HCT116 (cell line): ENCODE results near the gene ZNHIT2. TPM values are rescaled to one million over a fixed set of nuclear protein-coding genes. Genes with fewer than 3 reads are reported as not detected.

ENCODE experiments used
- ATAC-seq: fragments of 200-7000 bp; cut with Tn5 transposase; 2 replicates; pipeline ENCODE4 v1.9.1; 2020; ENCODE audit warnings: mild to moderate bottlenecking, moderate library complexity
- BruUV-seq: library from RNA; stranded (reverse); fragments of 400-500 nt; replicated peaks from 2 replicates; lab custom pipeline; 2021; lab: Mats Ljungman, UMichigan
- CTCF ChIA-PET: fragments of 300-600 bp; sonication (Branson Sonifier 250); formaldehyde crosslinking; loops from one replicate; lab custom pipeline; 2021; ENCODE audit warnings: antibody characterized with exemption; lab: Charles Lee
- POLR2A ChIA-PET: fragments of 300-600, 350-600 bp; sonication (Branson Sonifier 250); formaldehyde crosslinking; loops from one replicate; lab custom pipeline; 2021; ENCODE audit warnings: antibody characterized with exemption; lab: Charles Lee
- RAD21 ChIA-PET, 2 experiments: fragments of 300-600 bp; sonication (Branson Sonifier 250); formaldehyde crosslinking; loops; one replicate each; lab custom pipeline; 2023; ENCODE audit warnings: low total read pairs in 2 of 2; ENCODE audit not compliant: uncharacterized antibody in 2 of 2, unreplicated experiment in 2 of 2, low non-redundant PET in 1 of 2; lab: Charles Lee
- DNase-seq: peaks from one replicate; pipeline ENCODE4 v3.0.0-alpha.2; 2010; ENCODE audit warnings: low read depth, low spot score
- H2AFZ ChIP-seq: fragments of 200-600 bp; shearing (Covaris generic), sonication (generic); 2 replicates; pipeline ENCODE4 v1.6.1; 2017; ENCODE audit warnings: low read depth, mixed run types, mixed read lengths, antibody characterized with exemption, low read length; ENCODE audit not compliant: poor library complexity, severe bottlenecking
- H3K27ac ChIP-seq: 2 replicates; pipeline ENCODE4 v1.5.1; 2012; ENCODE audit warnings: low read depth, low read length
- H3K27me3 ChIP-seq: fragments of 200-600 bp; sonication (generic); 2 replicates; pipeline ENCODE4 v1.6.1; 2016; ENCODE audit warnings: mixed run types, low read length, mixed read lengths; ENCODE audit not compliant: insufficient read depth
- H3K36me3 ChIP-seq, 2 experiments: fragments of 200-500 bp in 1 of 2; fragments of 200-600 bp in 1 of 2; sonication (Bioruptor generic) in 1 of 2; sonication (generic) in 1 of 2; 2 replicates each; pipeline versions ENCODE4 v1.5.1 to v1.6.1; 2014 to 2016; ENCODE audit warnings: low read length in 2 of 2, inconsistent platforms in 1 of 2, mixed read lengths in 1 of 2, mixed run types in 1 of 2; ENCODE audit not compliant: insufficient read depth in 2 of 2, control insufficient read depth in 1 of 2
- H3K4me1 ChIP-seq, 2 experiments: fragments of 200-600 bp in 1 of 2; sonication (generic) in 1 of 2; 2 replicates each; pipeline versions ENCODE4 v1.5.1 to v1.6.1; 2012 to 2017; ENCODE audit warnings: low read length in 2 of 2, inconsistent platforms in 1 of 2, mild to moderate bottlenecking in 1 of 2, mixed read lengths in 1 of 2, mixed run types in 1 of 2, moderate library complexity in 1 of 2; ENCODE audit not compliant: insufficient read depth in 2 of 2, control insufficient read depth in 1 of 2
- H3K4me2 ChIP-seq: fragments of 200-600 bp; sonication (generic); 2 replicates; pipeline ENCODE4 v1.6.1; 2017; ENCODE audit warnings: mixed run types, low read length, mixed read lengths
- H3K4me3 ChIP-seq, 2 experiments: fragments of 200-600 bp in 1 of 2; sonication (generic) in 1 of 2; replicated peaks in 1 of 2; 2 replicates each; pipeline ENCODE4 v1.5.1; 2011 to 2016; ENCODE audit warnings: low read length in 2 of 2, control low read depth in 1 of 2, low read depth in 1 of 2, mild to moderate bottlenecking in 1 of 2, mixed read lengths in 1 of 2, mixed run types in 1 of 2
- H3K79me2 ChIP-seq: fragments of 200-600 bp; sonication (generic); 2 replicates; pipeline ENCODE4 v1.6.1; 2017; ENCODE audit warnings: mild to moderate bottlenecking, mixed run types, low read length, moderate library complexity, mixed read lengths; ENCODE audit not compliant: insufficient read depth
- H3K9ac ChIP-seq: fragments of 200-600 bp; sonication (generic); 2 replicates; pipeline ENCODE4 v1.6.1; 2016; ENCODE audit warnings: low read length, mixed read lengths
- H3K9me2 ChIP-seq: fragments of 200-600 bp; sonication (generic), shearing (Covaris generic); 2 replicates; pipeline ENCODE4 v1.6.1; 2017; ENCODE audit warnings: mixed run types, mild to moderate bottlenecking, moderate library complexity; ENCODE audit not compliant: insufficient read depth
- H3K9me3 ChIP-seq, 2 experiments: fragments of 200-500 bp in 1 of 2; fragments of 200-600 bp in 1 of 2; sonication (Bioruptor generic) in 1 of 2; sonication (generic) in 1 of 2; 2 replicates each; pipeline ENCODE4 v1.6.1; 2014 to 2017; ENCODE audit warnings: low read length in 2 of 2, mixed read lengths in 2 of 2, inconsistent platforms in 1 of 2, low read depth in 1 of 2, mild to moderate bottlenecking in 1 of 2, mixed run types in 1 of 2, moderate library complexity in 1 of 2; ENCODE audit not compliant: control insufficient read depth in 1 of 2, insufficient read depth in 1 of 2
- H4K20me1 ChIP-seq: fragments of 200-600 bp; sonication (generic), shearing (Covaris generic); 2 replicates; pipeline ENCODE4 v1.6.1; 2017; ENCODE audit warnings: mixed run types, mild to moderate bottlenecking, moderate library complexity; ENCODE audit not compliant: insufficient read depth
- CEBPB ChIP-seq: IDR thresholded peaks from 2 replicates; pipeline ENCODE4 v1.6.1; 2012; ENCODE audit warnings: low read depth
- EGR1 ChIP-seq: IDR thresholded peaks from 2 replicates; pipeline ENCODE4 v1.6.1; 2012; ENCODE audit warnings: low read depth
- ELF1 ChIP-seq: IDR thresholded peaks from 2 replicates; pipeline ENCODE4 v1.6.1; 2012; ENCODE audit warnings: low read depth, borderline replicate concordance
- JUND ChIP-seq: IDR thresholded peaks from 2 replicates; pipeline ENCODE4 v1.6.1; 2012
- MAX ChIP-seq: IDR thresholded peaks from 2 replicates; pipeline ENCODE4 v1.6.1; 2012
- POLR2A ChIP-seq: IDR thresholded peaks from 2 replicates; pipeline ENCODE4 v1.7.0; 2011; ENCODE audit warnings: borderline replicate concordance; ENCODE audit not compliant: insufficient read depth, insufficient read length; ENCODE audit errors: extremely low read depth
- RAD21 ChIP-seq: IDR thresholded peaks from 2 replicates; pipeline ENCODE4 v1.6.1; 2012; ENCODE audit warnings: low read depth, mild to moderate bottlenecking
- YY1 ChIP-seq: IDR thresholded peaks from 2 replicates; pipeline ENCODE4 v1.6.1; 2011; ENCODE audit warnings: low read length, low read depth, moderate library complexity, mild to moderate bottlenecking; ENCODE audit not compliant: insufficient replicate concordance; ENCODE audit errors: extremely low read depth
- intact Hi-C: fragments of 100-400 bp; cut with micrococcal nuclease; formaldehyde crosslinking; loops from 2 replicates; pipeline ENCODE4 v1.10.0; 2022
- microRNA-seq: library from miRNA; unstranded; fragments of <30 nt; microRNA quantifications from one replicate; pipeline ENCODE4, GENCODE V29; 2016; ENCODE audit warnings: borderline number of aligned reads
- total RNA-seq: library from RNA; stranded (reverse); gene quantifications from one replicate; pipeline ENCODE4 v1.2.1, GENCODE V29; 2021; ENCODE audit not compliant: unreplicated experiment

ZNHIT2 gene
- total RNA-seq, 1 experiment from 2014 or later: 18.8 TPM

- BruUV-seq: no TSS peak
- RAD21 ChIA-PET: no interaction called here
- Histone ChIP-seq H2AFZ (no peak overlapping the region), H3K4me2 (no peak overlapping the region), H3K9me3 (no peaks in the 10 kb centered on the region), H3K9me2 (no peaks in the 10 kb centered on the region), H3K27me3 (no peaks in the 10 kb centered on the region), H3K79me2 (no peaks in the 10 kb centered on the region), H3K4me3 (no peak overlapping the region), H4K20me1 (no peaks in the 10 kb centered on the region), H3K36me3 (no peaks in the 10 kb centered on the region), H3K27ac (no peak overlapping the region), H3K4me1 (no peaks in the 10 kb centered on the region), H3K9ac (no peak overlapping the region)
- ATAC-seq (no peak), DNase-seq (no peak)
- CTCF ChIA-PET: no interaction called here
- no peak for TF ChIP-seq RAD21
- TF ChIP-seq EGR1: no peak
- no peak for TF ChIP-seq MAX
- no peak for TF ChIP-seq YY1
- no peak for TF ChIP-seq POLR2A
- TF ChIP-seq CEBPB: no peak
- TF ChIP-seq ELF1: no peak
- TF ChIP-seq JUND: no peak
- POLR2A ChIA-PET: no interaction called here
- intact Hi-C loops: no loop called here
These were observed 50.7 kb downstream of the ZNHIT2 start for GRCh38 chr11:65066805-65067291.

Small RNA genes within 50 kb of the gene (microRNA-seq; reads per million reads assigned to microRNA genes)
- not detected for gene MIR6751

Other genes starting within 250 kb of the ZNHIT2 start
- 48.1 TPM for gene EHD1, start 239.1 kb downstream of the ZNHIT2 start, total RNA-seq
- 24.7 TPM for gene ATG2A, start 200.5 kb downstream of the ZNHIT2 start, total RNA-seq
- 10.9 TPM for gene PPP2R5B, start 193.0 kb downstream of the ZNHIT2 start, total RNA-seq
- gene GPHA2, start 181.8 kb downstream of the ZNHIT2 start, total RNA-seq: not detected
- gene MAJIN, start 145.6 kb downstream of the ZNHIT2 start, total RNA-seq: not detected
- 2.1 TPM for gene BATF2, start 120.7 kb downstream of the ZNHIT2 start, total RNA-seq
- gene ARL2, start 103.5 kb downstream of the ZNHIT2 start, total RNA-seq: 68.7 TPM
- 16.8 TPM for gene SNX15, start 90.3 kb downstream of the ZNHIT2 start, total RNA-seq
- 36.9 TPM for gene SAC3D1, start 76.5 kb downstream of the ZNHIT2 start, total RNA-seq
- not detected for gene NAALADL1, start 59.1 kb downstream of the ZNHIT2 start, total RNA-seq
- gene CDCA5, start 33.7 kb downstream of the ZNHIT2 start, total RNA-seq: 72.1 TPM
- 35.3 TPM for gene ZFPL1, start 33.5 kb downstream of the ZNHIT2 start, total RNA-seq
- gene VPS51, start 21.5 kb downstream of the ZNHIT2 start, total RNA-seq: 89.5 TPM
- gene TM7SF2, start 5.8 kb downstream of the ZNHIT2 start, total RNA-seq: 52.9 TPM
- gene FAU, start 4.4 kb upstream of the ZNHIT2 start, total RNA-seq: 1,073 TPM
- gene MRPL49, start 4.6 kb upstream of the ZNHIT2 start, total RNA-seq: 77.5 TPM
- gene SYVN1, start 16.8 kb upstream of the ZNHIT2 start, total RNA-seq: 45.9 TPM
- gene SPDYC, start 52.5 kb upstream of the ZNHIT2 start, total RNA-seq: 1.2 TPM
- gene CAPN1, start 64.2 kb upstream of the ZNHIT2 start, total RNA-seq: 279 TPM
- gene POLA2, start 144.3 kb upstream of the ZNHIT2 start, total RNA-seq: 20.0 TPM
- 15.4 TPM for gene CDC42EP2, start 197.2 kb upstream of the ZNHIT2 start, total RNA-seq
- gene DPF2, start 216.2 kb upstream of the ZNHIT2 start, total RNA-seq: 72.0 TPM
- 2.4 TPM for gene TIGD3, start 237.1 kb upstream of the ZNHIT2 start, total RNA-seq